Muscle layer of colon (tissue), 2 donors: ENCODE measurements around the gene MBNL1.
A peak's percentile ranks its signal among the peaks of the same experiment; 100 is the strongest.

Experiments used
- H3K27ac ChIP-seq: one replicate; pipeline ENCODE4 v1.7.0; 2013; ENCODE audit warnings: low read depth, mild to moderate bottlenecking, low read length, moderate library complexity
- H3K27me3 ChIP-seq, 2 donors: one replicate each; pipeline ENCODE4 v1.7.0; 2013; ENCODE audit warnings: low read length in 2 of 2, mild to moderate bottlenecking in 2 of 2; ENCODE audit not compliant: insufficient read depth in 2 of 2, control insufficient read depth in 1 of 2
- H3K36me3 ChIP-seq: one replicate; pipeline ENCODE4 v1.7.0; 2013; ENCODE audit warnings: mild to moderate bottlenecking, low read length; ENCODE audit not compliant: insufficient read depth
- H3K4me1 ChIP-seq: one replicate; pipeline ENCODE4 v1.7.0; 2013; ENCODE audit warnings: mild to moderate bottlenecking, low read length; ENCODE audit not compliant: insufficient read depth
- H3K4me3 ChIP-seq, 2 donors: one replicate each; pipeline ENCODE4 v1.7.0; 2013; ENCODE audit warnings: low read length in 2 of 2, low read depth in 1 of 2, mild to moderate bottlenecking in 1 of 2, moderate library complexity in 1 of 2
- H3K9ac ChIP-seq: one replicate; pipeline ENCODE4 v1.7.0; 2013; ENCODE audit warnings: low read length
- H3K9me3 ChIP-seq: one replicate; pipeline ENCODE4 v1.7.0; 2013; ENCODE audit warnings: mild to moderate bottlenecking, low read length
- donor health status: abdominal sarcoma.
- donor health status: Adenocarcinoma of cecum.

Gene MBNL1

GRCh38 chr3:152279479-152279878 lies 10.8 kb downstream of the MBNL1 start:
- peak overlapping the region; percentile 12 for H3K27ac ChIP-seq
- H3K27me3 ChIP-seq, result no peaks in the 10 kb centered on the region
- H3K9me3 ChIP-seq, result no peaks in the 10 kb centered on the region
- H3K36me3 ChIP-seq, result no peaks in the 10 kb centered on the region
- peaks cover 84% of the 10 kb centered on the region for H3K4me1 ChIP-seq
- no peak overlapping the region for H3K9ac ChIP-seq
- no peak overlapping the region for H3K4me3 ChIP-seq

GRCh38 chr3:152280539-152280938 lies 11.8 kb downstream of the MBNL1 start:
- Histone ChIP-seq H3K27ac (no peak overlapping the region), H3K9me3 (no peaks in the 10 kb centered on the region), H3K4me1 (peaks cover 86% of the 10 kb centered on the region), H3K9ac (no peak overlapping the region), H3K36me3 (no peaks in the 10 kb centered on the region), H3K27me3 (no peaks in the 10 kb centered on the region), H3K4me3 (peak overlapping the region in 1 of 2 donors; percentile 32)

- H3K27ac ChIP-seq, result peak overlapping the region; percentile 7
- H3K27me3 ChIP-seq, result no peaks in the 10 kb centered on the region
- no peaks in the 10 kb centered on the region for H3K9me3 ChIP-seq
- no peak overlapping the region for H3K9ac ChIP-seq
- no peak overlapping the region for H3K4me3 ChIP-seq
- H3K4me1 ChIP-seq, result peaks cover 81% of the 10 kb centered on the region
- H3K36me3 ChIP-seq, result no peaks in the 10 kb centered on the region
These were observed 12.5 kb downstream of the MBNL1 start for GRCh38 chr3:152281133-152281713.

- H3K9me3 ChIP-seq, result no peaks in the 10 kb centered on the region
- peaks cover 77% of the 10 kb centered on the region for H3K4me1 ChIP-seq
- H3K36me3 ChIP-seq, result no peaks in the 10 kb centered on the region
- no peak overlapping the region for H3K9ac ChIP-seq
- H3K27me3 ChIP-seq, result no peaks in the 10 kb centered on the region
- no peak overlapping the region for H3K27ac ChIP-seq
- H3K4me3 ChIP-seq, result peak overlapping the region in 1 of 2 donors; percentile 39
These were observed 14.1 kb downstream of the MBNL1 start for GRCh38 chr3:152282813-152283212.

- H3K36me3 ChIP-seq, result no peaks in the 10 kb centered on the region
- H3K4me1 ChIP-seq, result peaks cover 78% of the 10 kb centered on the region
- H3K4me3 ChIP-seq, result peak overlapping the region in 1 of 2 donors; percentile 39
- H3K9ac ChIP-seq, result no peak overlapping the region
- H3K9me3 ChIP-seq, result no peaks in the 10 kb centered on the region
- H3K27ac ChIP-seq, result peak overlapping the region; percentile 72
- no peaks in the 10 kb centered on the region for H3K27me3 ChIP-seq
These were observed 15.0 kb downstream of the MBNL1 start for GRCh38 chr3:152283492-152284381.

GRCh38 chr3:152284906-152285305 lies 16.2 kb downstream of the MBNL1 start:
- Histone ChIP-seq H3K4me1 (peaks cover 69% of the 10 kb centered on the region), H3K27me3 (no peaks in the 10 kb centered on the region), H3K27ac (peak overlapping the region; percentile 42), H3K4me3 (no peak overlapping the region), H3K9me3 (no peaks in the 10 kb centered on the region), H3K9ac (no peak overlapping the region), H3K36me3 (no peaks in the 10 kb centered on the region)

GRCh38 chr3:152285509-152285908 lies 16.8 kb downstream of the MBNL1 start:
- H3K9ac ChIP-seq, result no peak overlapping the region
- H3K27ac ChIP-seq, result no peak overlapping the region
- H3K36me3 ChIP-seq, result no peaks in the 10 kb centered on the region
- no peaks in the 10 kb centered on the region for H3K9me3 ChIP-seq
- no peaks in the 10 kb centered on the region for H3K27me3 ChIP-seq
- no peak overlapping the region for H3K4me3 ChIP-seq
- H3K4me1 ChIP-seq, result peaks cover 67% of the 10 kb centered on the region

GRCh38 chr3:152287898-152288576 lies 19.3 kb downstream of the MBNL1 start:
- Histone ChIP-seq H3K27ac (no peak overlapping the region), H3K9ac (no peak overlapping the region), H3K4me3 (no peak overlapping the region), H3K36me3 (no peaks in the 10 kb centered on the region), H3K9me3 (no peaks in the 10 kb centered on the region), H3K27me3 (no peaks in the 10 kb centered on the region), H3K4me1 (peaks cover 63% of the 10 kb centered on the region)

GRCh38 chr3:152288681-152289080 lies 20.0 kb downstream of the MBNL1 start:
- H3K36me3 ChIP-seq, result no peaks in the 10 kb centered on the region
- peaks cover 60% of the 10 kb centered on the region for H3K4me1 ChIP-seq
- no peaks in the 10 kb centered on the region for H3K27me3 ChIP-seq
- H3K9ac ChIP-seq, result no peak overlapping the region
- H3K4me3 ChIP-seq, result no peak overlapping the region
- H3K27ac ChIP-seq, result no peak overlapping the region
- no peaks in the 10 kb centered on the region for H3K9me3 ChIP-seq

GRCh38 chr3:152289708-152290107 lies 21.0 kb downstream of the MBNL1 start:
- Histone ChIP-seq H3K9me3 (no peaks in the 10 kb centered on the region), H3K4me1 (peaks cover 53% of the 10 kb centered on the region), H3K27me3 (no peaks in the 10 kb centered on the region), H3K27ac (no peak overlapping the region), H3K36me3 (no peaks in the 10 kb centered on the region), H3K9ac (no peak overlapping the region), H3K4me3 (no peak overlapping the region)

- no peaks in the 10 kb centered on the region for H3K9me3 ChIP-seq
- H3K27ac ChIP-seq, result no peak overlapping the region
- no peaks in the 10 kb centered on the region for H3K36me3 ChIP-seq
- no peak overlapping the region for H3K4me3 ChIP-seq
- no peak overlapping the region for H3K9ac ChIP-seq
- peaks cover 54% of the 10 kb centered on the region for H3K4me1 ChIP-seq
- H3K27me3 ChIP-seq, result no peaks in the 10 kb centered on the region
These were observed 21.6 kb downstream of the MBNL1 start for GRCh38 chr3:152290374-152290773.
